GM20431 (cell line): ENCODE measurements around the gene MOK.

Experiments used
- in situ Hi-C: fragments of 300-500 bp; cut with MseI, MboI; formaldehyde crosslinking; loops from one replicate; pipeline ENCODE4 v1.15.0; 2020; ENCODE audit warnings: low sequenced_read_pairs; ENCODE audit not compliant: unreplicated experiment

MOK gene

GRCh38 chr14:102187044-102187443 lies 117.9 kb downstream of the MOK start:
- in situ Hi-C loops: no loop called here

GRCh38 chr14:102185360-102185759 lies 119.6 kb downstream of the MOK start:
- in situ Hi-C loops: no loop called here

DNA sequence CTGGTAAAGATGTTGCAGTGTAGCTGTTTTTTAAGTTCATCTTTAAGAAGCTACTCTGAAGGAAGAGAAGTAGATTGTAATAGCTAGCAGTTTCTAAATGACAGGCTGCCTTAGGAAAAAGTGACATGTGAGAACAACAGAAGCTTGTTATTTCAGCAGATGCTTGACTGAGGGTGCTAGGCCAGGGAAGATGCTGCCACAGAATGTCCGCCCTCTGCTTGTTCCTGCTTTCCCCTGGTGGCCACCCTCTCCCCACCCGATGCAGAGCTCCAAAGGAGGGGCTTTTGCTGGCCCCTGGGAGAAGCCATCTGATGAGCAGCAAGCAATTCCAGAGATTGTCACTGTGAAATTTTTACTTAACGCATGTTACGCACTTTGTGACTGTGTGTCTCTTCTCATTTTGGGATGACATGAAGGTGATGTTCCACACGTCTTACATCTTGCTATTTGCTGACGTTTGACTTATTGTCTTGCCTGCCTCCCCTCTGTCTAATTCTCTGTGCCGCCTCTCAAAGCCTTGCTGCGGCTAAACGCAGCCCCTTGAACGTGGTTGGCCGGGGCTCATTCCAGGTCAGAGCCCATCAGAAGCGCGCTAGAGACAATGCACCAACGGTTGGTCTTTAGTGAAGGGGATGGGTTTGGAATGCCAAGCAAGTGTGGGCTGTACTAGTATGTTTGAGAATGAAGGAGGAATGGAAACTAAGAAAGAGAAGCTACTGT lies 120.5 kb downstream of the MOK start:
- in situ Hi-C loops: no loop called here

- in situ Hi-C loops: no loop called here
These were observed 121.1 kb downstream of the MOK start for GRCh38 chr14:102183886-102184285.

DNA sequence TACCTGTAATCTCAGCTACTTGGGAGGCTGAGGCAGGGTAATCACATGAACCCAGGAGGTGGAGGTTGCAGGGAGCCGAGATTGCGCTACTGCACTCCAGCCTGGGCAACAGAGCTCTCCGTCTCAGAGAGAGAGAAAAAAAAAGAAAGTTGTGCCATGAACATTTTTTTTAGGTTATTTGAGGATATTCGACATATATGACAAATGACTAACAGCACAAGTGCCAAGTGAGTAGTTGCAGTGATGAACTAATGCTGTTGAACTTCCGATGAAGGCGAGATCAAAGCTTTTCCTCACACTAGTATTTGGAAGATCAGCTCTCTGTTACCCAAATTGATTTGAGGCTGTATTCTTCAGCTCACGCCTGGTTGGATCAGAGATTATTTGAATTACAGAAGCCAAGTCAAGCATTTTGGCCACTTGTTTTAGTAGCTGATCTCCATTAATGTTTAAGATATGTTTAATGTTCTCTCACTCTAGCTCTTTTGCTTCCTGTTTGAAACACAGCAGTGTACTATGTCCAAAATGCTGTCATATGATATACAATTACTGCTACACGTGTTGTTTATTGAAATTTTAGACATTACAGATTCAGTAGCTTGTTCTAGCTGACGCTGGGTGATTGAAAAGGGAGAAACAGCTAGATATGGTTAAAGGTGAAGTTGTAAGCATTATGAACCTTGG lies 121.9 kb downstream of the MOK start:
- in situ Hi-C loops: no loop called here

DNA sequence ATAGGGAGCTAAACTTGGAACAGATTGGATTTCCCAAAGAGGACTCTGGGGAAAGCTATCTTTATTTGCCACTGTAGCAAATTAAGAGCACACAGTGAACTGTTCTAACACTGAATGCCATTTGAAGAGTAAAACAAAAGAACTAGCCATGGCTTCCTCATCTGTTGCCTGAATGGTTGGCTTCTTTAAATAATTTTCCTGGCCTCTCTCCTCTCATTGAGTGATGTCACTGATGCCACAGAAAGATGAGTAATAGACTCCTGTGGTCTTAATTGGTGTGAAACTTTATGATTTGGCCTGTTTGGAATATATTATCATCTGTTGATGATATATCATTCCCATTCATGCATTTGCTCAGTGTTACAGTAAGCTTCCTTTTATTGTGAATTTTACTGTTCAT lies 122.8 kb downstream of the MOK start:
- in situ Hi-C loops: no loop called here

GRCh38 chr14:102181187-102181586 lies 123.8 kb downstream of the MOK start:
- in situ Hi-C loops: no loop called here

GRCh38 chr14:102180248-102180998 lies 124.5 kb downstream of the MOK start:
- in situ Hi-C loops: no loop called here
